Posterior vena cava (tissue), 2 donors: ENCODE data around the gene LY6G5C. TPM values are rescaled to one million over a fixed set of nuclear protein-coding genes. Genes with fewer than 3 reads are reported as not detected.

ENCODE experiments used
- DNase-seq: peaks from one replicate; pipeline ENCODE4 v3.0.0-alpha.2; 2020; ENCODE audit warnings: low spot score
- intact Hi-C, 2 donors: fragments of 100-400 bp; cut with DNase I; formaldehyde crosslinking; loops; one replicate each; pipeline versions ENCODE4 v1.14.1 to v1.14.2; 2022 to 2023
- total RNA-seq, 2 donors: library from RNA; stranded (reverse); fragmentation: NEBNext Ultra II Directional; extraction: Animal tissue kit (Norgen Biotek cat#: 25700); gene quantifications; one replicate each; pipeline ENCODE4 v1.2.1, GENCODE V29; 2021
- donor health status: DM: yes; HTN: yes; CAD: no.
- donor health status: DM: yes; HTN: yes; CAD: no.

The LY6G5C gene
- total RNA-seq, 2 donors from 2014 or later: 1.7 to 1.9 TPM

DNA sequence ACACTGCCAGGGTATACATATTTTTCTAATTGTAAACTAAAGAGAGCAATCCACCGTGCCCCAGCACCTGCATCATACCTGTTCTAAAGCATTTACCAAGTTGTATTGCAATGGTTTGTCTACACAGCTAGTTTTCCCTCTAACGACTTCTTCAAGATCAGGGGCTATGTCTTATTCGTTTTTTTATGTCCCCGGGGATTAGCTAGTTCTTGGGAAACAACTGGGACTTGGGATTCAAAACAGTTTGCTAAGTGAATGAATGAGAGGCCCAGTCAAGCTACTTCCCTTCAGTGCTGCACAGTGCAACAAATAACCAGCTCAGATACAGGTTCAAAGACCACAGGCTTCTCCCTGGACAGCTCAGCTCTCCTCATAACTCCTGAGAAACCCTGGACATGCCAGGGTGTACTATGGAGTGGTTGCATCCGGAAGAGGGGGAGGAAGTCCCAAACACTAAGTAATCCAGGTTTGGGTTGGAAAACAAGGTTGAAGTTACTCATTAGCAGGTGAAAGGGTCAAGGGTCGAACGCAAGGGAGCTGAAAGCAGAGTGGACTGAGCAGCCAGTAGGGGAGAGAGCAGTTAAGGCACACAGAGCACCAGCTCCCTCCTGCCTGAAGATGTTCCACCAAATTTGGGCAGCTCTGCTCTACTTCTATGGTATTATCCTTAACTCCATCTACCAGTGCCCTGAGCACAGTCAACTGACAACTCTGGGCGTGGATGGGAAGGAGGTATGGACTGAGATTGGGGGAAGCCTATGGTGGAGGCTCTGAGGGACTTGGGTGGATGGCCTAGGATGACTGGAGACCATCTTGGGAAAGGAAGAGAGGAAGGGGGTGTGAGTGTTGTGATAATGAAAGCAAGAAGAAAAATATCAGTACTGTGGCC, 25.3 kb downstream of the LY6G5C start, which contains the start of gene APOM:
Gene APOM (plus strand): TSS at position 546 of the 889 bp plus-strand sequence. CDS start 73 bp downstream, at position 619.
- intact Hi-C loops: no loop called here
- DNase-seq: no peak

DNA sequence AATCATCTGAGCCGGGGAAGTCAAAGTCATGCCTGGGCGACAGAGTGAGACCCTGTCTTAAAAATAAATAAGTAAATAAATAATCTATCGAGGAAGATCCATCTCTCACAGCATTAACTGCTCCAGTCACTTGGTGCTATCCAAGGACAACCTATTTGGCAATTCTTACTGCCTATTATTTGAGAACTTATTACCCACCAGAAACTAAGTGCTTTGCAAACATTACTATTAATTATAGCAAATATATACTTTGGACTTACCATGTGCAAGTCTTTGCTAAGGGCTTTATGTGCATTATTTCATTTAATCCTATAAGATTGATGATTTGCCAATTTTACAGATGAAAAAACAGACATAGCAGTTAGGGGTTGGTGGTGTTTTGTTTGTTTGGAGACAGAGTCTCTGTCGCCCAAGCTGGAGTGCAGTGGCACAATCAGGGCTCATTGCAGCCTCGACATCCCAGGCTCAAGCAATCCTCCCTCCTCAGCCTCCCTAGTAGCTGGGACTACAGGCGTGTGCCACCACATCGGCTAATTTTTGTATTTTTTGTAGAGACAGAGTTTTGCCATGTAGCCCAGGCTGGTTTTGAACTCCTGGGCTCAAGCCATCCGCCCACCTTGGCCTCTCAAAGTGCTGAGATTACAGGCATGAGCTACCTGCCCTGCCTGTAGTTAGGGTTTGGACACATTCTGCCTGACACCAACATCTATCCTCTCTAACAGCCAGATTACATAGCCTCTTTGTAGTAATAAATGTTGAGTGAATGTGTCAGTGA, 26.1 kb downstream of the LY6G5C start:
- no peak for DNase-seq
- intact Hi-C loops: no loop called here

DNA sequence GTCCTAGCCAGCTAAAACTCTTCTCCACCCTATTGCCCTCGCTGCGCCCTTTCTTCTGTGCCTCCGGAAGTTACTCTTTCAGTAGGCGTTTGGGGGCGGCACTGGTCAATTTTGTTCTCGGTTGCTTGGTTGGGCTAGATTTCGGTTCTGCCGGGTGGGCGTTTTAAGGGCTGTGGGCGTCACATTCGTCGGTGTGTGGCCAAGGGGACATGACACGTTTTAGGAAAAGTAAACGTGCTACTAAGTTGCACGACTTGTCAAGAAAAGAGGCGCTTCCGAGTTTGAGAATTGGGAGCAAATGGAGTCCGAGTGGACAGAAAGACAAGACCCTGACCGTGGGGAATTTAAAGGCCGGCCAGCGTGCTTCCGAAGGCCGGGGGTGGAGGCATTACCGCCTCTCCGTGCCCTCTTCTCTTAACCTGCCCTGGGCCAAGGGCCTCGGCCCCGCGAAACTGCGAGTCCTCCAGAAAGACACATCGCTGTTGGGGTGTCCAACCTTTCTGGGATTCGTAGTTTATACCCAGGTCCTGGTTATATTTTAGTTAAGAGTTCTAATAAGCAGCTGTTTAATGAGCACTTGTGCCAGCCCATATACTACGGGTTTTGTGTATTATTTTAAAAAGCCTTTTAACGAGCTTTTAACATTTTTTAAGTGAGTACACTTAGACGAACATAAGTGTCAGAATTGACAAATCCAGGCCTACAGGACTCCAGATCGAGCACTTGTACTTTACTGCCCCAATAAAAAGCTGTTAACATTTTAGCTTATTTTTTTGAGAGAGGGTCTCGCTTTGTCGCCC, 27.7 kb downstream of the LY6G5C start:
- intact Hi-C loops: no loop called here
- peak; percentile 94 for DNase-seq

DNA sequence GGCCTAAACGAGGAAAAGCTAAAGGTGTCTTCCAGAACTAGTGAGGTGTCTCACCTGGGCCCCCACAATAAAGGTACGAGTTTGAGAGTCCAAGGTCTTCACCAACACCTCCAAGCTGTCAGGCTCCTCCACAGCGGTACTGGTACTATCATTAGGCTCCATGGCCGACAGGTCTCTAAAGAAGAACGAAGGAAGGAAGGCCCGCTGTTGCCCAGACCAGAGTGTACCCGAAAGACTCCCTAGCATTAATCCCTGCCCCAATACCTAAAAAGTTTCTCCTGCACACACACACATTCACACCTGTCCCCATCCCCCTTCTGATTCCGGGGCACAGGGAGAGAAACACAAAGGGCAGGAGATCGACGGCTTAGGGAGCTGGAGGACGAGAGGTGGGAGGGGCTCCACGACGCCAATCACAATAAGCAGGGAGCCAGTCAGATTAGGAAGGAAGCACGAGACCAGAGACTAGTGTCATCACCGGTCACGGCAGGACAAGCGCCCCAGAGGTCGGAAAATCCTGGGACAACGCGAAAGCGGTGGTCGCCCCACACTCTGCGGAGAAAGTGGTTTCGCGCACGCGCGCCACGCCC, 29.2 kb downstream of the LY6G5C start:
- DNase-seq: peak; percentile 92
- intact Hi-C loops: no loop called here

DNA sequence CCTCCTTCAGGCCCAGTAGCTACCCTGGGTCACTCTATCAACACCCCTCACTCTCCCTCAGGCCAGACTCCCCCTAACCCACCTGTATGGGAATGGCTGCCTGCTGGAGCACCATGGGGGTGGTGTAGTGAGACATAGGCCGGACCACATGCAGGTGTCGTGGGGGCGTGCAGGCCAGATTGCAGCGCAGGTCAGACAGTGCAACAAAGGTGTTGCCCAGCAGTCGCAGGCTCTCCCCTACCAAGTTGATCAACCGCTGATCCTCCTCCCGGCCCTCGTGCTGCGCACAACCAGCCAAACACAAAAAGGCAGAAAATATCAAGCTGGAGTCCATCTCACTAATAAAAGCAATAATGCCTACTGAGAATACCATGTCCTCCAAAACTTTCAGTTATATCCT, 35.5 kb downstream of the LY6G5C start:
- DNase-seq: no peak
- intact Hi-C loops: no loop called here

DNA sequence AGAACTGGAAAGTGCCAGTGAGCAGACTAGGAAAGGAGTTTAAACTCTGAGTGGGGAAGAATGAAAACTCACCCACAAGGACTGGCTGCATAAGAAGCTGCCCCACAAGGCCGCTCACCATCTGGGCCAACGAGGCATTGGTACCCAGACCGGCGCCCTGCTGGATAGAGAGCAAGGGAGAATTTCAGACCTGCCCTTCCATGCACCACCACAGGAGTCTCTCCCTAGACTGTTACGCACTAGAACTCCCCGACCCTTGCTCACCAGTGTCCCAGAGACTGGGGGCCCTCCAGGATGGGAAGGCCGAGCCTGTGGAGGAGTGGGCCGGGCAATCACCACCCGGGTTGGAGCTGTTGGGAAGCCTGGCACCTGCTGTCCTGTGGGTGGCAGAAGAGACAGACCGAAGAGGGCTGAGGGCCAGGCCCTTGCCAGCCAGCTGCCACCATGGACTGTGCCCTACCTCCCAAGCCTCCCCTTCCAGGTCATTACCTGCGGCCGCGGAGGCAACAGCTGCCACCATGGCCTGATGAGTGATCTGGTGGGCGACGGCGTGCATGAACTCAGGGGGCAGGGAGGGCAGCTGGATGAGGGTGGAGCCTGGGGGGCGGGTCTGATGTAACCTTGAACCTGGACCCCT, 36.9 kb downstream of the LY6G5C start:
- DNase-seq: no peak
- intact Hi-C loops: no loop called here

- DNase-seq: no peak
- intact Hi-C loops: no loop called here
Observed at GRCh38 chr6:31642798-31643570, 37.9 kb downstream of the LY6G5C start.

GRCh38 chr6:31641370-31641769, 39.5 kb downstream of the LY6G5C start:
- no peak for DNase-seq
- intact Hi-C loops: no loop called here

DNA sequence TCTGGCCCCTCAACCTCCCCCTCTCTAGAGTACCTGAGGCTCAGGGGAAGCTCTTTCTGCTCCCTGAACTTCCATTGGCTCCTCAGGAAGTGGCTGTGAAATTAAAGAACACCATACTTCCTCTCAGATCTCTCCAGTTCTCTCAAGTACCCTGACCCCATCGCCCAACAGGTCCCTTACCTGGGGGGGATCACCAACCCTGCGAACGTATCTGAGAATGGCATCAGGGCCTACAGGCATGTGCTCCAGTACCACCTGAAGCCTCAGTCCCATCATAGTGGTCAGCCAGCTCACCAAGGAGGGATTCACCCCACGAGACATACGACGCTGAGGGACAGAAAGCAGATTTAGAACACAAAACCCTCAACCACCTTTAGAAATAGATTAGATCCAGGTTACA, 40.3 kb downstream of the LY6G5C start:
- peak; percentile 66 for DNase-seq
- intact Hi-C loops: no loop called here

- DNase-seq: peak; percentile 66
- intact Hi-C loops: no loop called here
Observed at GRCh38 chr6:31639449-31639861, 41.4 kb downstream of the LY6G5C start.

DNA sequence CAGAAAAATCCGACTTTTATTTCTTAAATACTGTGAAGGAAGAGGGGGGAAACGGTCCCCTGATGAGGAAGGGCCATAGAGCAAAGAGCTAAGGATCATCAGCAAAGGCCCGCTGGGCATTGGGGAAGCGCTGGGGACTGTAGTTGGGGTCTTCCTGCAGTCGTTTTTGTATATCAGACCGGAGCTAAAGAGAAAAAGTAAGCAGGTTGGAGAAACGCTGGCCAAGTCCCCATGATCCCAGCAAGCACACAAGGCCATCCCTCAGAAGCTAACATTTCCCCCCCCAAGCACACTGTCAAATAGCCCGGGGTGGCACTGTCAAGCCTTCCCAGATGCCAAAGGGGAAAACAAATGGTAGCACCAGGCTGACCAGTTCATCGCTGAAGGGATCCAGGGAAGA, 41.8 kb downstream of the LY6G5C start:
- intact Hi-C loops: no loop called here
- peak; percentile 38 for DNase-seq

DNA sequence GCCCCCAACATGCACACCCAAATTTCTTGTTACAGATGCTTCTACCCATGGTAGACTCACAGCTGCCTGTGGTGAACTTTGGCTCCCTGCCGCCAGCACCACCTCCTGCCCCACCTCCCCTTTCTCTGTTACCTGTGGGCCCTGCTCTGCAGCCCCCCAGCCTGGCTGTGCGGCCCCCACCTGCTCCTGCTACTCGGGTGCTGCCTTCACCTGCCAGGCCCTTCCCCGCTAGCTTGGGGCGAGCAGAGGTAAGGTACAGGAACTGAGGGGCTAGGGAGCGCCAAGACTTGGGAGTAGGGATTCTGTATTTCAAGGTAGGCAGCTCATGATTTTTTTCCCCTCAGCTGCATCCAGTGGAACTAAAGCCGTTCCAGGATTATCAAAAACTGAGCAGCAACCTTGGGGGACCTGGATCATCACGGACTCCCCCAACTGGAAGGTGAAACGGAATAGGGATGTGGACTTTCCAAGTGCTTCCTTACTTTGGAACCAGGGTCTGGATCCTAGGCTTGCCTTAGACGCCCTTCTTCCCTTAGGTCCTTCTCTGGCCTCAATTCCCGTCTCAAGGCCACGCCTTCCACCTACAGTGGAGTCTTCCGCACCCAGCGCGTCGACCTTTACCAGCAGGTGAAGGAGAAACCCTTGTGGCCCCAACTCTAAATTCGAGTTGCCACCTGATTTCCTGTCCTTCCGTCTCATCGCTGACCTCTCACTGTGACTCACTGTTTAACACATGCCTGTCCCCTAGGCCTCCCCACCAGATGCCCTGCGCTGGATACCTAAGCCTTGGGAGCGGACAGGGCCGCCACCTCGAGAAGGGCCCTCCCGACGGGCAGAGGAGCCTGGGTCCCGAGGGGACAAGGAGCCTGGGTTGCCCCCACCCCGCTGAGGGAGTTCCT, 43.9 kb downstream of the LY6G5C start:
- peak; percentile 71 for DNase-seq
- intact Hi-C loops: no loop called here

- intact Hi-C loops: no loop called here
- no peak for DNase-seq
Observed at GRCh38 chr6:31634969-31635575, 45.8 kb downstream of the LY6G5C start.

- DNase-seq: no peak
- intact Hi-C loops: no loop called here
Observed at GRCh38 chr6:31634131-31634530, 46.7 kb downstream of the LY6G5C start.

GRCh38 chr6:31633447-31633846, 47.4 kb downstream of the LY6G5C start:
- DNase-seq: no peak

DNA sequence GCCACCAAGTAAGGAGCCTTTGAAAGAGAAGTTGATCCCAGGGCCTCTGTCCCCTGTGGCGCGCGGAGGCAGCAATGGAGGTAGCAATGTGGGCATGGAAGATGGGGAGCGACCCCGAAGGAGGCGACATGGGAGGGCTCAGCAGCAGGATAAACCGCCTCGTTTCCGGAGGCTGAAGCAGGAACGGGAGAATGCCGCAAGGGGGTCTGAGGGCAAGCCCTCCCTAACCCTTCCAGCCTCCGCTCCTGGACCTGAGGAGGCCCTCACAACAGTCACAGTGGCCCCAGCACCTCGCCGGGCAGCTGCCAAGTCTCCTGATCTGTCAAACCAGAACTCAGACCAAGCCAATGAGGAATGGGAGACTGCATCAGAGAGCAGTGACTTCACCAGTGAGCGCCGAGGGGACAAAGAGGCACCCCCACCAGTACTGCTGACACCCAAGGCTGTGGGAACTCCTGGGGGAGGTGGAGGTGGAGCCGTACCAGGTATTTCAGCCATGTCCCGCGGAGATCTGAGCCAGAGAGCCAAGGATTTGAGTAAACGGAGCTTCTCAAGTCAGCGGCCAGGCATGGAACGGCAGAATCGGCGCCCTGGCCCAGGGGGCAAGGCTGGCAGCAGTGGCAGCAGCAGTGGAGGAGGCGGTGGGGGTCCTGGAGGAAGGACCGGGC, 48.5 kb downstream of the LY6G5C start:
- intact Hi-C loops: no loop called here
- DNase-seq: no peak

More at GRCh38 chr6:31633447-31633846, 47.4 kb downstream of the LY6G5C start:
- intact Hi-C loops: no loop called here
